HG03045 (cell line): ENCODE measurements around the gene PHLPP1.
"Not testable (repeated sequence)": the region's sequence is repeated elsewhere in the genome, so short reads cannot be mapped to it uniquely, and the experiment has no call there.

ENCODE experiments used
- ATAC-seq: cut with Tn5 transposase; IDR thresholded peaks from one replicate; pipeline ENCODE4 v1.9.1; 2021; ENCODE audit warnings: mild to moderate bottlenecking, moderate library complexity; ENCODE audit not compliant: unreplicated experiment

Gene PHLPP1

GRCh38 chr18:62715436-62715758 is at the start of gene PHLPP1:
Gene PHLPP1, plus strand, starts transcription at chr18:62715541. Its CDS starts 143 bp downstream, at chr18:62715684.
- ATAC-seq = peak; percentile 15

DNA sequence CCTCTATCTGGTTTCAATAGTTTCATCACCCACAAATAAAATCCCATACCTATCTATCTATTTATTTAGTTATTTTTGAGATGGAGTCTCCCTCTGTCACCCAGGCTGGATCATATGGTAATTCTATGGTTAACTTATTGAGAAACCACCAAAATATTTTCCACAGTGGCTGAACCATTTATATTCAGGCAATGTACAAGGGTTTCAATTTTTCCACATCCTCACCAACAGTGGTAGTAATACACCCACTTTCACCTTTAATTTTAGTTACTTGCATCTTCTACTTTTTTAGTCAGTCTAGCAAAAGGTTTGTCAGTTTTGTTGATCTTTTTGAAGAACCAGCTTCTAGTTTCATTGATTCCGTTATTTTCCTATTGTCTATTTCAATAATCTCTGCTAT is 46.1 kb upstream of the PHLPP1 start:
- no peak for ATAC-seq

- no peak for ATAC-seq
Measured at GRCh38 chr18:62670573-62670972, 44.8 kb upstream of the PHLPP1 start.

GRCh38 chr18:62672600-62672999 is 42.7 kb upstream of the PHLPP1 start:
- no peak for ATAC-seq

DNA sequence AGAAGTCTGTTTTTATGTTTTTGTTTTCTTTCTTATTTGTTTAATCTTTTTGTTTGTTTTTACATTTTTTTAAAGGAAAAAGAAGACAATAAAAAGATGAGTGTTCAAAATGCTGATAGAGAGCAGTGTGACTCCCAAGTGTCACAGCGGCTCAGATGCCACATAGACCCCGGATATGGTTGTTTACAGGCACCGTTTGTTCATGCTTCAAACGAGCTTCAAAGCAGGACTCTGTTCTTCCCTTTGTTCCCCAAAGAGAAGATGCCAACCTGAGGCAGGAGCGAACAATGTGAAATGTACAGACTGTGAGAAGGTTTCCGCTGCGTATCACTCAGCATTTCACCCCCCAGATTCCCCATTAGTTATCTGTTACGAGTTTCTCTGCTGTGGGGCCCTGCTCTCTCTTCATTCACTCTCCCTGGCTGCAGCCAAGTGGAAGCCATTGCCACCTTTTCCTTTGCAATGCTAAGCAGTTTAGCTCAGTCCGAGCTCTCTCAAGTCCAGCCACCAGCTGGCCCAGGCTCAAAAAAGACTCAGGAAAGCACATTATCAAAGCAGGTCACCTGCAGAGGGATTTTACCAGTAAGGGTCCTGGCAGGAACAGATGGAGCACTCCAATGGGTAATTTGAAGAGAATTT is 36.4 kb upstream of the PHLPP1 start:
- no peak for ATAC-seq

- no peak for ATAC-seq
Measured at GRCh38 chr18:62682371-62682770, 33.0 kb upstream of the PHLPP1 start.

GRCh38 chr18:62683935-62684334 is 31.4 kb upstream of the PHLPP1 start:
- no peak for ATAC-seq

GRCh38 chr18:62688743-62689317 is 26.5 kb upstream of the PHLPP1 start:
- no peak for ATAC-seq

GRCh38 chr18:62690236-62690815 is 25.0 kb upstream of the PHLPP1 start:
- ATAC-seq = no peak

GRCh38 chr18:62693659-62694058 is 21.7 kb upstream of the PHLPP1 start:
- ATAC-seq = no peak

GRCh38 chr18:62697636-62698035 is 17.7 kb upstream of the PHLPP1 start:
- ATAC-seq = no peak

GRCh38 chr18:62702259-62702658 is 13.1 kb upstream of the PHLPP1 start:
- no peak for ATAC-seq

GRCh38 chr18:62706879-62707278 is 8.5 kb upstream of the PHLPP1 start:
- ATAC-seq = not testable (repeated sequence)

GRCh38 chr18:62709908-62710307 is 5.4 kb upstream of the PHLPP1 start:
- ATAC-seq = not testable (repeated sequence)

DNA sequence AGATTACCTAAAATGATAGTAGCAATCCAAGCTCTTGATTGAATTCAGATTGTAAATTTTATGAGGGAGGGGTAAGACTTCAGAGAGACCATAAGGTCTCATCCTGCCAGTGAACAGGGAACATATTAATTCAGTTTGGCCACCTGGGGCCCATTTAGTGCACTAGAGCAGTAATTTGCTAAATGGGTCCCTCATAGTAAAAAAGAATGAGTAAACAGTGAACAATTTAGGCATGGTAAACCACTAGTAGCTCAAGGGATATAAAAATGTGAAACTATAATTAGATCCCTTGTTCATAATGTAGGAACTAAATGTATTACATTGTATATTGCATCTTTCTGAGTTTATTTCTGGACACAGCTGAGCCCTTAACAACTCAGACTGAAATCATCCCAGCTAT is 4.9 kb upstream of the PHLPP1 start:
- ATAC-seq = no peak

- ATAC-seq = no peak
Measured at GRCh38 chr18:62711781-62712180, 3.6 kb upstream of the PHLPP1 start.

- no peak for ATAC-seq
Measured at GRCh38 chr18:62713651-62714247, 1.6 kb upstream of the PHLPP1 start.

DNA sequence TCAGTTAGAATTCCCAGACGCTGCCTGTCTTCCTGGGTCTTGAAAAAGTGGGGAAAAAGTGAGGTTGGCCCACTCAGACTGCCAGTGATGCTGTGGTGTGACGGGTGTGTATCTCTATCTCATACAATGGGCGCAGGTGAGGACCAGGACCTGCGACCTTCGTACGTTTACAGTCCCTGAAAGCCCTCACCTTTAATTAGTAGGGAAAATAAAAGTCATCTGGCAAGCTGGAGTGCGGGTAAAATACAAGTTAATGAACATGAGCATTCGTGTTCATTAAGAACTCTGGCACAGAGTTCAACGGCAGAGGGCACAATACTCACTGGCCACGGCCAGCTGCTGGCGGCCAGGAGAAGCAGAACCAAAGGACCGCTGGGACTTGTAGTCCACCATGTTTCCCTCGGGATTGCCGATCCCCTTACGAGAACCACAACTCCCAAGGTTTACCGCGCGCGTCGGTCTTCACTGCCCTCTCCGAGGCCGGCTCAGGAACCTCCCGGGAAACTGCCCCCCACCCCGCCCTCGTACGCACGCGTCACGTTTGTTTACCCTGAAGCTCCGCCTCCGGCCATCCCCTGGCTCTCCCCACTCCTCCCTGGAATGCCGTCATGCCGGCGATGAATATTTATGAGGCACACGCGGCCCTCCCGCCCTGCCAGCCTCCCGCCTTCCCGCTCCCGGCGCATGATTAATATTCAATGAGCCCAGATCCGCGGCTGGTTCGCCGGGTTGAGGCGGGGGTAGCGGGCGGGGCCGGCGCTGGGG is 488 bp upstream of the PHLPP1 start:
- ATAC-seq = peak; percentile 78

DNA sequence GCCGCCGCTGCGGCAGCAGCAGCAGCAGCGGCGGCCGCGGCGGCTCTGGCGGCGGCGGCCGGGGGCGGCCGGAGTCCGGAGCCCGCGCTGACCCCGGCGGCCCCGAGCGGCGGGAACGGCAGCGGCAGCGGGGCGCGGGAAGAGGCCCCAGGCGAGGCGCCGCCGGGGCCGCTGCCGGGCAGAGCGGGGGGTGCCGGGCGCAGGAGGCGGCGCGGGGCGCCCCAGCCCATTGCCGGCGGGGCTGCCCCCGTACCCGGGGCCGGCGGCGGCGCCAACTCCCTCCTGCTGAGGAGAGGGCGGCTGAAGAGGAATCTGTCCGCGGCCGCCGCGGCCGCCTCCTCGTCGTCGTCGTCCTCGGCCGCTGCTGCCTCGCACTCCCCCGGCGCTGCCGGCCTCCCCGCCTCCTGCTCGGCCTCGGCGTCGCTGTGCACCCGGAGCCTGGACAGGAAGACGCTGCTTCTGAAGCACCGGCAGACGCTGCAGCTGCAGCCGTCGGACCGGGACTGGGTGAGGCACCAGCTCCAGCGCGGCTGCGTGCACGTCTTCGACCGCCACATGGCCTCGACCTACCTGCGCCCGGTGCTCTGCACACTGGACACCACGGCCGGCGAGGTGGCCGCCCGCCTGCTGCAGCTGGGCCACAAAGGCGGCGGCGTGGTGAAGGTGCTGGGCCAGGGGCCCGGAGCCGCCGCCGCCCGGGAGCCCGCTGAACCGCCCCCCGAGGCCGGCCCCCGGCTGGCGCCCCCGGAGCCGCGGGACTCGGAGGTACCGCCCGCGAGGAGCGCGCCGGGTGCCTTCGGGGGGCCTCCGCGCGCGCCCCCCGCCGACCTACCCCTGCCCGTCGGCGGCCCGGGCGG is 646 bp downstream of the PHLPP1 start:
- peak; percentile 30 for ATAC-seq

GRCh38 chr18:62716619-62717168 is 1.4 kb downstream of the PHLPP1 start:
- peak; percentile 19 for ATAC-seq
